Left kidney (tissue), 8 donors: ENCODE measurements around the gene DUSP23. TPM values are rescaled to one million over a fixed set of nuclear protein-coding genes. Genes with fewer than 3 reads are reported as not detected.

Source experiments
- DNase-seq: peaks from one replicate; pipeline ENCODE4 v3.0.0-alpha.2; 2013
- long read RNA-seq, 8 donors: transcript quantifications; one replicate each; lab custom pipeline, GENCODE V29; 2026
- polyA plus RNA-seq: library from polyadenylated mRNA; unstranded; fragments of 120-200 nt; gene quantifications from one replicate; pipeline ENCODE4 v1.2.1, GENCODE V29; 2013; ENCODE audit not compliant: insufficient read length

The DUSP23 gene
- 20.3 TPM for polyA plus RNA-seq
- long read RNA-seq, donor 1, transcript DUSP23-202 (3 exons, 694 nt): minor isoform, 16 of 59 reads
- long read RNA-seq, donor 1, transcript DUSP23-201 (2 exons, 756 nt): major isoform, 43 of 59 reads
- long read RNA-seq, donor 1, partial matches to known transcripts: 0 of 59 reads
- long read RNA-seq, donor 1, other reads (novel, unspliced or antisense): 0 of 59 reads
- long read RNA-seq, donor 2, transcript DUSP23-202 (3 exons, 694 nt): minor isoform, 6 of 35 reads
- long read RNA-seq, donor 2, transcript DUSP23-201 (2 exons, 756 nt): major isoform, 21 of 35 reads
- long read RNA-seq, donor 2, partial matches to known transcripts: 7 of 35 reads
- long read RNA-seq, donor 2, other reads (novel, unspliced or antisense): 0 of 35 reads
- long read RNA-seq, donor 3, transcript DUSP23-201 (2 exons, 756 nt): major isoform, 26 of 30 reads
- long read RNA-seq, donor 3, partial matches to known transcripts: 0 of 30 reads
- long read RNA-seq, donor 3, other reads (novel, unspliced or antisense): 0 of 30 reads
- long read RNA-seq, donor 4, partial matches to known transcripts: 0 of 7 reads
- long read RNA-seq, donor 4, other reads (novel, unspliced or antisense): 0 of 7 reads
- long read RNA-seq, donor 5, transcript DUSP23-201 (2 exons, 756 nt): major isoform, 56 of 84 reads
- long read RNA-seq, donor 5, transcript DUSP23-202 (3 exons, 694 nt): minor isoform, 25 of 84 reads
- long read RNA-seq, donor 5, partial matches to known transcripts: 0 of 84 reads
- long read RNA-seq, donor 5, other reads (novel, unspliced or antisense): 0 of 84 reads
- long read RNA-seq, donor 6, transcript DUSP23-201 (2 exons, 756 nt): major isoform, 29 of 52 reads
- long read RNA-seq, donor 6, transcript DUSP23-202 (3 exons, 694 nt): minor isoform, 20 of 52 reads
- long read RNA-seq, donor 6, partial matches to known transcripts: 0 of 52 reads
- long read RNA-seq, donor 6, other reads (novel, unspliced or antisense): 0 of 52 reads
- long read RNA-seq, donor 7, transcript DUSP23-202 (3 exons, 694 nt): minor isoform, 11 of 48 reads
- long read RNA-seq, donor 7, transcript DUSP23-201 (2 exons, 756 nt): major isoform, 36 of 48 reads
- long read RNA-seq, donor 7, partial matches to known transcripts: 0 of 48 reads
- long read RNA-seq, donor 7, other reads (novel, unspliced or antisense): 0 of 48 reads
- long read RNA-seq, donor 8, transcript DUSP23-201 (2 exons, 756 nt): major isoform, 8 of 12 reads
- long read RNA-seq, donor 8, partial matches to known transcripts: 0 of 12 reads
- long read RNA-seq, donor 8, other reads (novel, unspliced or antisense): 0 of 12 reads

- DNase-seq: peak; percentile 96
Observed at GRCh38 chr1:159780583-159781582, at the start of gene DUSP23. TSS of gene DUSP23 (plus strand) at chr1:159780962. CDS start at chr1:159781101, 139 bp downstream.

GRCh38 chr1:159737238-159737916 is 43.4 kb upstream of the DUSP23 start:
- no peak for DNase-seq

GRCh38 chr1:159743651-159744410 is 36.9 kb upstream of the DUSP23 start:
- no peak for DNase-seq

- no peak for DNase-seq
Observed at GRCh38 chr1:159746666-159747065, 34.1 kb upstream of the DUSP23 start.

- no peak for DNase-seq
Observed at GRCh38 chr1:159748370-159748769, 32.4 kb upstream of the DUSP23 start.

- no peak for DNase-seq
Observed at GRCh38 chr1:159749630-159750029, 31.1 kb upstream of the DUSP23 start.

- no peak for DNase-seq
Observed at GRCh38 chr1:159750621-159751020, 30.1 kb upstream of the DUSP23 start.

- DNase-seq: no peak
Observed at GRCh38 chr1:159751031-159751430, 29.7 kb upstream of the DUSP23 start.

GRCh38 chr1:159752135-159752580 is 28.6 kb upstream of the DUSP23 start:
- DNase-seq: no peak

- no peak for DNase-seq
Observed at GRCh38 chr1:159753386-159753785, 27.4 kb upstream of the DUSP23 start.

- DNase-seq: no peak
Observed at GRCh38 chr1:159755451-159756007, 25.2 kb upstream of the DUSP23 start.

GRCh38 chr1:159756397-159756796 is 24.4 kb upstream of the DUSP23 start:
- no peak for DNase-seq

GRCh38 chr1:159763686-159764085 is 17.1 kb upstream of the DUSP23 start:
- no peak for DNase-seq

GRCh38 chr1:159765806-159766205 is 15.0 kb upstream of the DUSP23 start:
- DNase-seq: no peak

GRCh38 chr1:159771127-159771895 is 9.5 kb upstream of the DUSP23 start:
- no peak for DNase-seq

GRCh38 chr1:159774465-159774864 is 6.3 kb upstream of the DUSP23 start:
- DNase-seq: no peak

- DNase-seq: no peak
Observed at GRCh38 chr1:159775716-159776115, 5.0 kb upstream of the DUSP23 start.

GRCh38 chr1:159778266-159778665 is 2.5 kb upstream of the DUSP23 start:
- DNase-seq: no peak
